ENCODE data around the gene POLR1E. TPM values are rescaled to one million over a fixed set of nuclear protein-coding genes. Genes with fewer than 3 reads are reported as not detected.

Gene POLR1E
- total and polyA plus RNA-seq, 2 of the 8 experiments (the other 6 are each of a cell fraction or from before 2014, with no cell fraction given) = 16.0 to 40.0 TPM

DNA sequence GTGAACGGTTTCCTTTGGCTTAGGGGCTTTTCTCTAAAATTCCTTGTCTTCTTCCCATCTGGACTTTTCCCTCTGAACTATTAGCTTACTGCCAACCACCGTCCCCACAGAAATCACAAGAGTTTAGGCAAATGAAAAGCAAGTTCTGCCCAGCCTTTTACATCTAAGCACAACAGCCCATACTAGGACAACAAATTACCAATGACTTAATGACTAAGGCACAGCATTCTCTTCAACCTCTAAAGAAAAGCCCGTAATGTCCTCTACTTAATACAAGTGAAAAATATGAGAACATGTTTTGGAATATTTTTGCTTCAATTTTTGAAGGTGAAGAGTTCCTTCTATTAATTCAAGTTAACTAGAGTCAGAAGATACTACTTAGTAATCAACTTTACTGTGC lies 21.7 kb upstream of the POLR1E start:
- no peak overlapping the region for H3K56ac ChIP-seq (replicated peaks; ENCODE audit: insufficient read length, low read depth, low read length)
- FAIRE-seq = no peak
- no peak overlapping the region for H2AK5ac ChIP-seq (ENCODE audit: low read depth, low read length)
- TF ChIP-seq SP1 (IDR thresholded peaks at IDR 0.05; ENCODE audit: low read depth, low read length) = no peak
- no peak overlapping the region for H2AFZ ChIP-seq (ENCODE audit: low read length)
- H3K9me3 ChIP-seq (ENCODE audit: insufficient read depth in 2 of 2, low read depth in 1 of 2, low read length in 1 of 2) = no peaks in the 10 kb centered on the region
- no peak overlapping the region for H3K4ac ChIP-seq (replicated peaks; ENCODE audit: insufficient read length, low read depth, low read length)
- H2BK5ac ChIP-seq (ENCODE audit: low read depth, low read length) = no peak overlapping the region
- peaks cover 0 to 9% (median 4%) of the 10 kb centered on the region in 4 experiments; a peak in 2 of 7 replicates for H3K4me1 ChIP-seq (replicated peaks in 1 of 4; ENCODE audit: control insufficient read depth in 3 of 4, insufficient read depth in 4 of 4, low read length in 3 of 4)
- H3K27me3 ChIP-seq (replicated peaks in 1 of 4; ENCODE audit: control insufficient read depth in 3 of 4, extremely low read depth in 1 of 4, insufficient read depth in 3 of 4, low read length in 3 of 4) = no peaks in the 10 kb centered on the region
- no peak for DNase-seq (ENCODE audit: low read depth in 1 of 2, low spot score in 2 of 2)
- no peak overlapping the region for H3K18ac ChIP-seq (ENCODE audit: extremely low read depth, low read length)
- peak overlapping the region; percentile 69 to 94 (median 87) for H3K4me3 ChIP-seq (ENCODE audit: extremely low read depth in 1 of 4, insufficient read depth in 2 of 4, low read depth in 3 of 4, low read length in 4 of 4)
- H3K9ac ChIP-seq (replicated peaks in 1 of 4; ENCODE audit: extremely low read depth in 1 of 4, low read depth in 3 of 4, low read length in 3 of 4) = peak overlapping the region in 3 of 4 experiments; percentile 53 to 97 (median 91); a peak in 5 of 7 replicates
- no peak overlapping the region for H2BK12ac ChIP-seq (ENCODE audit: low read depth, low read length)
- peak overlapping the region; percentile 82 to 88 for H3K4me2 ChIP-seq (ENCODE audit: insufficient read depth in 1 of 2, low read depth in 2 of 2, low read length in 2 of 2)
- H4K5ac ChIP-seq (ENCODE audit: insufficient read length, low read depth, low read length) = no peak overlapping the region
- no peak overlapping the region for H2BK15ac ChIP-seq (ENCODE audit: low read length)
- H3K23ac ChIP-seq (ENCODE audit: insufficient read length) = no peak overlapping the region
- H3K14ac ChIP-seq (ENCODE audit: insufficient read length) = no peak overlapping the region
- H3K79me2 ChIP-seq (ENCODE audit: control insufficient read depth in 1 of 2, insufficient read depth in 2 of 2, low read length in 2 of 2) = peaks cover 29 to 52% of the 10 kb centered on the region in 2 experiments
- no peak overlapping the region for H2BK20ac ChIP-seq (ENCODE audit: low read length)
- H3K79me1 ChIP-seq (ENCODE audit: low read depth, low read length) = peaks cover 4% of the 10 kb centered on the region; the same call in 1 of the 2 replicates
- no peak overlapping the region for H2BK120ac ChIP-seq (replicated peaks; ENCODE audit: low read depth, low read length)
- H3K27ac ChIP-seq (ENCODE audit: low read depth, low read length) = no peak overlapping the region
- ChIA-PET CTCF (ENCODE audit: partially characterized antibody) (interaction anchor here (1.1 to 5.6 kb wide), 3 partner anchors 11 to 49 kb away, joined by 3 to 18 read pairs (median 3); no protein-coding TSS in a partner anchor), POLR2A (ENCODE audit: partially characterized antibody) (interaction anchor here (0.6 to 4.5 kb wide), 5 partner anchors 12 to 34 kb away, joined by 3 to 40 read pairs (median 3); partner anchors contain the start of gene POLR1E)
- H3K36me3 ChIP-seq (ENCODE audit: control insufficient read depth in 2 of 4, insufficient read depth in 4 of 4, low read length in 3 of 4) = no peaks in the 10 kb centered on the region
- H4K91ac ChIP-seq (replicated peaks; ENCODE audit: insufficient read length, low read length) = no peak overlapping the region
- WGBS, 2 experiments (ENCODE audit: extremely low coverage in 1 of 2, insufficient coverage in 1 of 2, insufficient read length in 1 of 2, insufficient replicate concordance in 2 of 2, low coverage in 1 of 2, low lambda C conversion rate in 2 of 2, missing lambda C conversion rate in 1 of 2) = 71% methylated on average over 3 of the region's 3 CpGs; no CpG with 5 or more reads in 1 of the 2 experiments
- H4K20me1 ChIP-seq (replicated peaks in 1 of 2; ENCODE audit: control insufficient read depth in 1 of 2, insufficient read depth in 2 of 2, low read length in 2 of 2) = peaks cover 2 to 8% of the 10 kb centered on the region in 2 experiments
- H4K8ac ChIP-seq (ENCODE audit: extremely low read depth, insufficient read depth, low read length) = no peak overlapping the region
- H3K23me2 ChIP-seq (ENCODE audit: low read depth, low read length) = peaks cover 4% of the 10 kb centered on the region; the same call in 1 of the 2 replicates

Measured in H1 (cell line).